Activated T-cell treated with anti-CD3 and anti-CD28 coated beads for 1 hour (primary cell): ENCODE measurements around the gene ZNF492.
"Not testable (repeated sequence)": the region's sequence is repeated elsewhere in the genome, so short reads cannot be mapped to it uniquely, and the experiment has no call there.

Source experiments
- DNase-seq: peaks from one replicate; pipeline ENCODE4 v3.0.0-alpha.2; 2020; ENCODE audit warnings: low read depth

The ZNF492 gene

DNA sequence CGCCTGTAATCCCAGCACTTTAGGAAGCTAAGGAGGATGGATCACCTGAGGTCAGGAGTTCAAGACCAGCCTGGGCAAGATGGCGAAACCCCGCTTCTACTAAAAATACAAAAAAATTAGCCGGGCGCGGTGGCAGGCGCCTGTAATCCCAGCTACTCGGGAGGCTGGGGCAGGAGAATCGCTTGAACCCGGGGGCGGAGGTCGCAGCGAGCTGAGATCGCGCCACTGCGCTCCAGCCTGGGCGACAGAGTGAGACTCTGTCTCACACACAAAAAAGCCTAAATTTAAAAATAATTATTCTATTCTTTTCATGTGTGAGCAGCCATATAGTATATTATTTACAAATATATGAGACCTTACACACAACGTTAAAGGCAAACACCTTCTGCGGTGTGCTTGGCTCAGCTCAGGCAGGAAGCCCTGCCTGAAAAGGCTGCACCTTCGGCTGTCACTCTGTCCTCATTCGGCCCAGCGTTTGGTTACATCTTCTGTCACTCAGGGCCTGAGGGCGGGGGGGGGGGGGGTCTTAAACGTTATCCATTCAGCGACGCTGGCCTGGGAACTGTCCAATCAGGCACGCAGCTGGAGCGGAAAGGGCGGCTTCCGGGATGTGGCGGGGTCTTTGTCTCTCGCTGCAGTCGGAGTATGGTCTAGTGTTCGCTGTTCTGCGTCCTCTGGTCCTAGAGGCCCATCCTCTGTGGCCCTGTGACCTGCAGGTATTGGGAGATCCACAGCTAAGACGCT, at the start of gene ZNF492:
ZNF492 (plus strand) TSS at position 619 of the 744 bp plus-strand sequence. CDS start 19,076 bp downstream, outside the sequence.
- peak; percentile 70 for DNase-seq

DNA sequence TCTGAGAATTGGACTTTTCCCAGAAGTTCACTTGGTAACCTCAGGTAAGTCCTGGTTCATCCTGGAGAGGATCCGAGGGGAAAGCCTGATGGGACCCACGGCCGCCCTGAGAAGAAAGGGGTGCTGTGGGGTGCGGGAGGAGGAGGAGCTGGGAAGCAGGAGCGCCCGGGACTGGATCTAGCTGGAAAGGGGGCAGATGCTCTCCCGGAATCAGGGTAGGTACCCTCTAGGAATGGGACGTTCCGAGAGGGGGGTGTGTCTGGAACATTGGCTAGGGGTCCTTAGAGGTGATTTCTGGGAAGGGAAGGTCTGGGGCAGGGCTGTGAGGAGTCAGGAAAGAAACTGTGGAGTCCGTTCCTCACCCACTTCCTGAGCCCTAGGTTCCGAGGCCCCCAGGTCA, 38.7 kb upstream of the ZNF492 start:
- DNase-seq = no peak

DNA sequence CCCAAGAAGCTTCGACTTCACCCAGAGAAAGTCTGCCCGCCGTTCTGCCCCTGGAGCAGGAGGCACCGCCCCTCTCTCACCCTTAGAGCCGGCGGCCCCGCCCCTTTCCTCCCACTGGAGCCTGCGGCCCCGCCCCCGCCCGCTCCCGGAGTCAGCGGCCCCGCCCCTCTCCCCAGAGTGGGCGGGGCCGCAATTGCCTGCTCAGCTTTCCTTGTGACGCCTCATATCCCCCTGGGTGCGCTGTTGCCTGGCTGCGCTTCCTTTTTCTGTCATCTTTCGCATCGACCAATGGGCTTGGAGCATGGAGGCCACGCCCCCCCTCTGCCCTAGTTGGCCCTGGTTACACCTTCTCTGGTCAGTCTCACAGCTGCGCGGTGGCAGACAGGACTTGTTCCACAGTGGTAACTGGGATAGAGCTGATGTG, 38.2 kb upstream of the ZNF492 start:
- DNase-seq = no peak

DNA sequence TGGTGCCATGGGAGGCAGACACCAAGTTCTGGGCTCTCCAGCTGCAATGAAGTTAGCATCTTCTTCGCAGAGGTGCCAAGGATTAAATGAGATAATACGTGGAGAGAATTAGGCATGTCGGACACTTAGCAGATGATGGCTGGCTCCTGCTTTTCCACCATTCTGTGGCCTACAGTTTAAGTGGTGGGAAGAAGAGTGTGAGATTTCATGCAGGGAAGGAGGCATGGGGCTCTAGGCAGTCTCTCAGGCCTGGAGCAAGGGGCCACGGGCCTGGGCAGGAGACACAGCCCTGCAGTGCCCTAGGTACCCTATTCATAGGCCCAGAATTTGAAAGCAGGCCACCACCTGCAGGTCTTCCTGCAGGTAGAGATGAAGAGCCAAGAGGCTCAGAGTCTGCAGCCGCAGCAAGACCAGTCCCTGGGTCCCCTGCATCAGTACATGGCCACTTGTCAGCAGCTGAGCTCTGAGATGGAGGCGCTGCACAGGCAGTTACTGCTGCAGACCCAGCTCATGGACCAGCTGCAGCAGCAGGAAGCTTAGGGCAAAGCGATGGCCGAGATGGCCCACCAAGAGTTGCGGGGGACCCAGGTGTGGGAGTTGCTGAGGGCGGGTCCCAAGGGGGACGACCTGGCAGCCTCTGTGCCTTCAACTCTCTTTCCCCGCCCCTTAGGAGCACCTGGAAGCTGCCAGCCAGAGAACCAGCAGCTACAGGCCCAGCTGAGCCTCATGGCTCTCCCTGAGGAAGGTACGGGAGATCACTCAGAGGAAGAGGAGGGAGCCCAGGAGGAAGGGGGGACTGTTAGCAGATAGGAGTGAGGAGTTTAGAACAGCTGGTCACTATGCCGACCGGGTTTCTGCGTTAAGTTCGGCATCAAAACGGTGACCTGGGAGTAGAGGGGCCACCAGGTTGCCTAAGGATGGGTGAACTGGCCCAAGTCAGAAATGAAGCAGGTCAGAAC, 33.2 kb upstream of the ZNF492 start:
- no peak for DNase-seq

DNA sequence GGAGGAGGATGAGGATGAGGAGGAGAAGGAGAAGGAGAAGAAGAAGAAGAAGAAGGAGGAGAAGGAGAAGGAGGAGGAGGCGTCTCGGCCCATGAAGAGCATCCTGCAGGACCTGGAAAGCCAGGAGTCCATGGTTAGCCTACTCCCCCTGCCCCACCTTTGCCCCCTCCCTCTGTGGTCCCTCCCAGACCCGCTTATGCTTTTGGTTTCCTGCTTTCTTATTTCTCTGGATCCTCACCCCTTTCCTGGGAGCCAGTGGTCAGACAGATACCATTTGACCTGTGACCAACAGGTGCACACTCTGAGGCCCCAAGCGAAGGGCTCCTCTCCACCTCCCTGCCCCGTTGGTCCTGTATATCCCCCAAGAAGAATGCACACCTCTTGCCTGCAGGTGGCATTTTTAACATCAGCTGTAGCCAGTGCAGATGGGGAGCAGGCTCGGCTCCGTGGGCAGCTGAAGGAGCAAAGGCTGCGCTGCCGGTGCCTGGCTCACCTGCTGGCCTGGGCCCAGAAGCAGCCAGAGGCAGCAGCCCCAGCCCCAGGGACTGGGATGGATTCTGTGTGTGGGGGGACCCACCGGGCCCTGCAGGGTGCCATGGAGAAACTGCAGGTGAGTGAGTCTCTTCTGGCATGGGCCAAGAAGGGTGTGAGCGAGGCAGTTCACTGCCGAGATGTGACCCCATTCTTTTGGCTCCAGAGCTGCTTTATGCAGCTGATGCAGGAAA, 32.1 kb upstream of the ZNF492 start:
- no peak for DNase-seq

DNA sequence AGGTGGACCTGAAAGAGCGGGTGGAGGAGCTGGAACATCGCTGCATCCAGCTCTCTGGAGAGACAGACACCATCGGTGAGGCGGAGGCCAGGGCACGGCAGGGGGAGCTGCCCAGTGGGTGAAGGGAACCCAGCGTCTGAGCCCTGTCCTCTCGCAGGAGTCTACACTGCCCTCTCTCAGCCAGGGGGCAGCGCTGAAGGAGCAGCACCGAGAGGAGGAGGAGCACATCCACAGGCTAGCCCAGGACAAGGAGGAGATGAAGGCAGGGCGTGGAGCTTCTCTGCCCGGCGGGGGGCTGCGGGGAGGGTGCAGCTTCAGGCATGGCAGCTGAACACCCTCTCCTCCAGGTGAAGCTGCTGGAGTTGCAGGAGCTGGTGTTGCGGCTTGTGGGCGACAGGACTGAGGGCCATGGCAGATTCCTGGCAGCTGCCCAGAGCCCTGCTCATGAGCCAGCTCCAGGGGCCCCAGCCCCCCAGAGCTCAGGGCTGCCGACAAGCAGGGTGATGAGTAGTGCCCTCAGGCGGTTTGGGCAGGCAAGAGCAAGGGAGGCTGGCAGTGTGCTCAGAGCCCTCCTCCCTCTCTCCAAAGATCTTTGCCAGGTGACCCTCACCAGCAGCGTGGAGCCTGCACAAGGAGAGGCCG, 31.4 kb upstream of the ZNF492 start:
- no peak for DNase-seq

DNA sequence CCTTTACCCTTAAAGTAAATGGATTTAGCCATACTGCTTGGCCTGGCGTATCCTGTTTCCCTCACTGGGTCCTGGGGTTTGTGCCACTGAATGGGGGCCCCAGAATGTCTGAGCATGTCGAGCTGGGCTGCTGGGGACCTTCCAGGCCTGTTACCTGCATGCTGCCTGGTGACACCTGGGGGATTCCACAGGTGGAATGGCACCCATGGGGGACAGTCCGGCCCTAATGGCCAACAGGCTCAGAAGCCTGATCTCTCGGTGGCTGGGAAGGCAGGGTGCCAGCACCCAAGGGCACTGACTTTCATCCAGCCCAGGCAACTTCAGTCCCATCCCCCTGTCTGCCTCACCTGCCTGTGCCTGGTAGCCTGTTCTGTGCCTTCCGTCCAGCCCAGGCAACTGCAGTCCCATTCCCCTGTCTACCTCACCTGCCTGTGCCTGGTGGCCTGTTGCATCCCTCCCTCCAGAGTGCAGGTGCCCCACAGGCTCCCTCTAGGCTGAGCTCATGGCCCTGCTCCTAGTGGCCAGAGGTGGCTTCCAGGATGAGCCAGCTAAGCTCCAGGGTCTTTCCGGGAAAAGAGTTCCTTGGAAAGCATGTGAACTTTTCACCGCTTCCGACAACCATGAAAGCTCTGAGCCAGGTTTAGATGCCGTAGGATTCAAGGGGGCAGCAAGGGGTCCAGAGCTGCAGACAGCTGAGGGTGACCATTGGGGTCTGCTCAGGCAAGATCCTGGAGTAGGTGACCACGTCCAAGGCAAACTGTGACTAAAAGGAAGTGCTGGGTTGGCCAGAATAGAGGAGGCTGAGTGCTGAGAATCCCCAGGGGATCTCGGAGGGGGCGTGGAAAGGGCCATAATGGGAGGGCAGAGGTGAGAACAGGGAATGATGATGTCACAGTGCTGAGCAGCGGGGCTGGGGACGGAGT, 30.3 kb upstream of the ZNF492 start:
- DNase-seq = no peak

DNA sequence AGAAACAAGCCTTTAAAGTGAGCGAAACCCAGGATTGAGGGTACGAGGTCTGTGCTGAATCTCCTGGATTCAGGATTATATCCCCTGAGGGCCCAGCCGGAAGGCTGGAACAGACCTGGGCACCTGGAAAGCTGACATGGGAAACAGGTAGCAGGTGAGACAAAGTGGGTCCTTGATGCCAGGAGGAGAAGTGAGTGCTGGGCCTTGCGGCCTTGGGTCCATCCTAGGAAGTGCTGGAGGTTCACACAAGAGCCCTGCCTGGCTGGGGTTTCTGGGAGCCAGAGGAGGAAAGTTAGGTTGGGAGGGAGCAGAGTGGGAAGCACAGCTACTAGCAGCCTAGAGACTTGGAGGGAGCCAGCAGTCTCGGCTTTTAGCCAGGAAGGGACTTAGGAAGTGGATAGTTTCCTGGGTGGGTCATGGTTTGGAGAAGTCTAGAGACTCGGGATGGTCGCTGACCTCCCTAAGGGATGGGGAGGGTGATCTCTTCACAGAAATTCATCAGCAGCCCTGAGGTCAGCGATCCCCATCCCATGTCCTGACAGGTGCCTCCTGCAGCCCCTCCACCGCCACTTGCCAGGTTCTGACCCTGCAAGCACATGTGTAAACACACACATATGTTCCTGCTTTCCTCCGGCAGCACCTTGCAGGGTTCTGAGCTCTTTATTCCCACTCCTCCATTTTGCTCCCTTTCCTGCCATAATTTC, 29.4 kb upstream of the ZNF492 start:
- no peak for DNase-seq

DNA sequence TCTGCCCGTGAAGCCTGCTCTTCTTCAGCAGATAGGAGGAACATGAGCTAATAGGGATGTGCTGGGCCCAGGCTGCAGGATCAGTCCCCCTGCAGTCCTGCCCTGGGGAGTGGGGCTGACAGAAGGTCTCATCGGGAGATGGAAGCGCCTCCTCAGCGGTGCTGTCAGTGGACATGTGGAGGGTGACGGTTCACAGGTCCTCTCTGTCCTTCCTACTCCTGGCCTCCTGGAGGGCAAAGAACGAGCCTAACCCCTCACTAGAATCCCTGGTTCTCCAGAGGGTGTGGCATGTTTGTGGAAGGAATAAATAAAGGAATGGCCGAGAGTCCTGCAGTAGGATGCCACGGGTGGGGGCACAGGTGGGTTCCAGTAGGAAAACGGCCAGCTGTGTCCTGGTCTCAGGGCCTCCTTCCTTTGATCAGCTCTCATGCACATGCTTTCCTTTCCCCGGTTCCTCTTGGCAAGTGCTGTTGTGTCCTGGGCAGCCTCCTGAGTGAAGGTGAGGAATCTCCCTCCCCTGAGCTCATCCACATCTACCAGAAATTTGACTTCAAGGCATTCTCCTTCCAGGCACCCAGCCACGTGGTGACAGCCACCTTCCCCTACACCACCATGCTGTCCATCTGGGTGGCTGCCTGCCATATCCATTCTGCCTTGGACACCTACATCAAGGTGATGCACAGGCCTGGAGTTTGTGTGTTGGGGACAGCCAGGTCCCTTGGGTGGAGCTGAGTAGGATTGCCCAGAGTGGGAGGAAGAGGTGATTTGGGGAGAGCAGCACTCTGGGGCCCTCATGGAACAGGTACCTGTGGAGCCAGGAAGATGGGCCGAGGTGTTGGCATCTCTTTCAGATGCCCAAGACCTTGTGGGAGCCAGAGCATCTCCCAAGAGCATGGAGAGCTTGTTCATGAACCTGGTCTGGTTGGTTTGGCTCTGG, 28.6 kb upstream of the ZNF492 start:
- no peak for DNase-seq

DNA sequence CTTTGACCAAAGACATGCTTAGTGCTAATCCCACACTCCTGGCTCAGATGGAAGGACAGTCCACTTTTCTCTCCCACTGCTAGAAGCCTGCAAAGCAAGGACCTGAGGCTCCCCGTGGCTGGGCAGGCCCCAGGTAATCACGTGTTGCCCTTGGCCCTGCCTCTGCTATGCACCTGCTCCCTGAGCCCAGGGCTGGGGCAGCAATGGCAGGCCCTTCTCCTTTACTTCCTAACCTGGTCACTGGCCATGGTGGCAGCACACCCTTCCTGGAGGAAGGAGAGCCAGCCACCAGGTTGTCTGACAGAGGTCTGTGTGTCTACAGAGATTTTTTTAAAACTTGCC, 27.9 kb upstream of the ZNF492 start:
- DNase-seq = no peak

DNA sequence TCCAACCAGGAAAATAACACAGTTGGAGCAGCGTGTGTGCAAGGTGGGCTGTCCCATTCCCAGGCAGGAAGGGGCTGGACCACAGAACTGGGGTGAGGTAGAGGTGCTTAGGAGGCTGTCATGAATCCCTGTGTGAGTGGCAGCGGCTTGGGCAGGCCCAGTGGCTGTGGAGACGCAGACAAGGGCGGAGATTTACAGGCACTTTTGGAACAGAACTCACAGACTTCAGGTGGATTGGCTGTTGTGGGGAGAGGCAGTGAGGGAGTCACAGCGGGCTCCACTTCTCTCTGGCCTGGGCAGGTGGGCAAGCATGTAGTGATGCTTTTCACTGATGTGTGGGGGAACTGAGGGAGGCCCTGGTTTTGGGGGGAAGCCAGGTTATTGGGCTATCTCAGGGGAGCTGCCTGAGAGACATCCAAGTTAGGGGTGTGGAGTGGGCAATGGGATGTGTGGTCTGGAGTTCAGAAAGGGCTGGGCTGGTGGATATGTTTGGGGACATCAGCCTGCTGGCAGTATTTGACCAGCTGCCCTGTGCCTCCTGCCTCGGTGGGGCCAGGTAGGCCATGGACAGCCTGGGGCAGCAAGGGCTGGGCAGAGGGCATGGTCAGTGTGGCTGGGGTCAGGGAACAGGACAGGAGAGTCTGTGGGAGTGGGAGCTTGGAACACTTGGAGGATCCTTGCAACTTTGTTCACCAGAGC, 27.0 kb upstream of the ZNF492 start:
- DNase-seq = no peak

DNA sequence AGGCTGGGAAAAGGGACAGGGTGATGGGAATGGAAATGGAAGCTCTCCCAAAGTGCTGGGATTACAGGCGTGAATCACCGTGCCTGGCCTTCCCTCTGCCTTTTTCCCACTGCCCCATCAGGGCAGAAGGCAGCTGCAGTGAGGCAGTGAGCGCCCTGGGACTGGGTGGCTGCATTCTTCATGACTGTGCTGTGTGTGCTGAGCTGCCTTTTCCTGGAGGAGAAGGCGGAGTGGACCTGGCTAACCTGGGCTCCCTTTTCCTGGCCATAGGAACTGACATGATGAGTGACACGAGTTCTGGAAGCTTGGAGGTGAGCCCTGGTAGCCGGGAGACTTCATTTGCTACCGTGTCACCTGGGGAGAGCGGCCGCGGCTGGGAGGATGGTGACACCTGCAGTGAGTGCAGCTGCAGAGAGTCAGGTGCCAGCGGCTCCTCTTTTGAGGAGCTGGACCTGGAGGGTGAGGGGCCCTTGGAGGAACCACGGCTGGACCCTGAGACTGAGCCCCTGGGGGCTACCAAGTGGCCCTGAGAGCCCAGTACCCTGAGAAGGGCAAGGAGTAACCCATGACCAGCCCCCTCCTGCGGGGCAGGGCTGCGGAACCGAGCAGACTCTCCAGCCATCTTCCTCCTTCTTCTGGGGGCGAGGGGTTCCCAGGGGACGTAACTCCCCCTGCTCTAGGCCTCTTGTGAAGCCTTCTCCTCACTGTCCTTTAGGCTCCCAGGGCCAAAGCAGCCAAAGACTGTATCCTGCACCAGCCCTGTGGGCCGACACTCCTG, 26.3 kb upstream of the ZNF492 start:
- no peak for DNase-seq

DNA sequence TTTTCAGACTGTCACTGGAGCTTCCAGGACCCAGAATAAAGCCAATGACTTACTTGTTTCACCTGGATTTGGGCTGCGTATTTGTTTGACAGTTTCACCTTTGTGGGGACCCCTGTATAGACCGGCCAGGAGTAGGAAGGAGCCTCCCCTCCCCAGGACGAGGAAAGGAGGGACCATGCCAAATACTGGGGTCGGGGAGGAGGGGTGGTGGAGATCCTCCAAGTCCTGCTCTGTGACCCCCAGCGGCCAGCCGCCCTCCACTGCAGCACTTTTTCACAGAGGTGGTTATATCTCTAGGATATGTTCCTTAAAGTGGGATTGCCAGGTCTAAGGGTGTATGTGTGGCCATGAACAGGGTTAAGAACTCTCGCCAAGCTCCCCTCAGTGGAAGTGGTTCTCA, 25.7 kb upstream of the ZNF492 start:
- DNase-seq = no peak

DNA sequence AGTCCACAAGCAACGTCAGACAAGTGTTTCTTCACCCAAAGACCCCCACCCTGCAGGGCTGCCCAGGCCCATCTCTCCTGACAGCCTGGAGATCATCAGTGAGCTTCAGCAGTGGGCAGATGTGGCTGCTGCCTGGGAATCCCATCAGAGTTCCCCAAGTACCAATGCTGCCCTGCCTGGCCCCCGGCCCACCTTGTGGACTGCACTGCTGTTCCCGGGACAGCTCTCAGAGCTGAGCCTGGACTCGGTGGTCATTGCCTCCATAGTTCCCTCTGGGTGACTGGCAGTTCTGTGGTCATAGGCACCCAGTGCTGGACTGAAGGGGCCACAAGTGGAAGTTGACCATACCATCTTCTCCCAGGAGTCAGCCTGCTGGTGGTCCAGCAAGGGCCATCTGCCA, 24.5 kb upstream of the ZNF492 start:
- no peak for DNase-seq

DNA sequence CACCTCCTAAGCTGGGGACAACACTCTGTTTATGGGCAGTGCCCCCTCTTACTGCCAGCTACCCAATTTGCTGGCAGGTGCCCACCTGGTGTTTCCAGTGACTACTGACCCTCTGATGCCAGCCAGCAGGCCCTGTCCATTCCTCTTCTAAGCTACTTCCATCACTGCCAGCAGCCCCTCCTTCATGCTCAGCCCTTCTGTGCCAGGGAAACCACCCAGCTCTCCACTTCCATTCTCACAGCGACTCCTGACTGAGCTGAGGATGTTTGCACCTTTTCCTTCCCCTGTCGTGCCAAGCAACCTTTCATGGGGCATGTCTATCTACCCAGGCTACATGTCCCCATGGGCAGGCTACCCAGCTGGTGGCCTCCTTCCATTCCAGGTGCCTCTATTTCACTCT, 24.0 kb upstream of the ZNF492 start:
- DNase-seq = no peak

DNA sequence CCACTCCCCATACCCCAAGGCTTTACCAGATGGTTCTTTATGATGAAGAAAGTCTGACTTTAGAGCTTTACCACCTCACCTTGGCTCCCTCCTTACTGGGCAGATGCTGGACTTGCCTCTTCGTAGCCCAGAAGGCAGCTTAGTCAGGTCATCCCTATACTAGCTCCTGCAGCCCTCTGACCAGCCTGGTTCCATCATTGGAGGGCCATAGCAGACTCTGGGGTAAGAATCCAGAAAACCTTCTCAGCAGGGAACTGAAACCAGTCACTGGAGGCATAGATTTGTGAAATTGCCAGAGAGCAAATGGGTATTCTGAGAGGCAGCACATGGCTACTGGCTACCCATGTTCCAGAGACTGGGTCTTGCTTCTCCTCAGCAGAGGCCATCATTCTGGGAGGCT, 21.8 kb upstream of the ZNF492 start:
- DNase-seq = no peak

DNA sequence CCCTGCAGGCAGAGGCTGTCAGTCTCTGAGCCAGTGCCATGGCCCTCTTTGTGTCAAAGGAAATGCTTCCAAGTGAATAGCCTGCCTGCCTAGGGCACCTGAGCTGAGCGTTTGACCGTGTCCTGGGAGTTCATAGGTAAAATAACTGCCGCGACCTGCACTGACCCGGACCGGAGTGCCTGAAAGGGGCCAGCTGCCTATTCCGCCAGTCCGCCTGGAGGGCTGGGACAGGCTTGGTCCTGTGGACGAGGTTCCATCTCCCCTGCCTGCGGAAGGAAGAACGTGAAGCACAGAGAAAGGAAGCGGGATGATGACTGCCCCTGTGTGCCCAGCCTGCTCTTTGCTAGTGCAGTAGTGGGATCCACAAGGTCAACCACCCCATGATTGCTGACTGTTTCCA, 17.5 kb upstream of the ZNF492 start:
- no peak for DNase-seq

DNA sequence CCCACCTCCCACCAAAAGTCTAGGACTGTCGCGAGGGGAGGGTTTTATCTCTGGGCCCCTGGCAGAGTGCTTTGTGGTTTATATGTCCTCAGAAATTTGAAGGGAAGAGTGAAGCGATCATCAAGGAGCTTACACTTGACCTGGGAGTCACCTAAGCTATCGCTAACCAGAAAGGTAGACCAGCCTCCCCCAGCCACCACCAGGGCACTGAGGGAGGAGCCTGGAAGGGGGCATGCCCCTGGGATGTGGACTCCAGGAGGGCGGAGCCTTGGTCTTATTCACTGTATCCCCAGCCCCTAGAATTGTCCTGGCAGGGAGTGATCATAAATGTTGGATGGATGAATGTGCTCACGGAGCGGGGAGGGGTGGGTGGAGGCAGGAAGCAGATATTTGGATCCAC, 16.9 kb upstream of the ZNF492 start:
- DNase-seq = not testable (repeated sequence)
